HG03575 (cell line): ENCODE results near the gene TRAF2.

Experiments used
- ATAC-seq: cut with Tn5 transposase; IDR thresholded peaks from one replicate; pipeline ENCODE4 v1.9.1; 2021; ENCODE audit not compliant: unreplicated experiment, insufficient number of reproducible peaks, low FRiP score; ENCODE audit errors: extremely low read depth

The TRAF2 gene

GRCh38 chr9:136964833-136965422 lies 78.6 kb downstream of the TRAF2 start:
- no peak for ATAC-seq

- ATAC-seq = no peak
These were observed 79.6 kb downstream of the TRAF2 start for GRCh38 chr9:136965771-136966484.

DNA sequence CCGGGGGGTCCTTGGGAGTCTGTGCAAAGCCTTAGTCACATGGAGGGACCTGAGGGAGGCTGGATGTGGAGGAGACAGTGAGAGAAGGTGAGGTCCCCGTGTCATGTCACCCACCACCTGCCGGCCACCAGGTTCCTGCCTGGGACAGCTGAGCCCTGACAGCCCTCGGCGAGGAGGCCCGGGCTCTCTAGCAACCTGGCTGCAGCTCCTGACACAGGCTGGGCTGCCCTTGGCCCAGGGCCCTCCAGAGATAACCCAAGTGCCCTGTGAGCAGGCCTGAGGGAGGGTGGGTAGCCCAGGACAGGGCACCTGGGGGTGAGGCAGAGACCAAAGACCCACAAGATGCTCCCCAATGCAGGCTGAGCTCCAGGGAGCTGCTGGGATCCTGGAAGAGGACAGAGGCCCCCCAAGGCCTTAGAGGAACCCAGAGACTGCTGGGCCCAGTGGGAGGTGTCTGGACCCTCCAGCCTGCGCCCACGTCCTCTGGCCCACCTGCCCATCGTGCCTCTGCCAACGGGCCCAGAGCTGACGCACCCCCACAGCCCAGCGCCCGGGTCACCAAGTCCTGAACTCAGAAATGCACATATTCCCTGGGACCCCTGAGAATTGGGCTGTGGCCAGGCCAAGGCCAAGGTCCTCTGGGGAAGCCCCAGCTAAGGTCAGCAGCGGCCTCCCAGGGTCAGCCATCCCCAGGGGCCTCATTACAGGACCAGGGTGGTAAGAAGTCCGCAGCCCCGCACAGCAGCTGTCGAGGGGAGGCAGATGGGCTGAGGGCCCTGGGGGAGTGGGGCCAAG lies 82.2 kb downstream of the TRAF2 start:
- ATAC-seq = no peak

DNA sequence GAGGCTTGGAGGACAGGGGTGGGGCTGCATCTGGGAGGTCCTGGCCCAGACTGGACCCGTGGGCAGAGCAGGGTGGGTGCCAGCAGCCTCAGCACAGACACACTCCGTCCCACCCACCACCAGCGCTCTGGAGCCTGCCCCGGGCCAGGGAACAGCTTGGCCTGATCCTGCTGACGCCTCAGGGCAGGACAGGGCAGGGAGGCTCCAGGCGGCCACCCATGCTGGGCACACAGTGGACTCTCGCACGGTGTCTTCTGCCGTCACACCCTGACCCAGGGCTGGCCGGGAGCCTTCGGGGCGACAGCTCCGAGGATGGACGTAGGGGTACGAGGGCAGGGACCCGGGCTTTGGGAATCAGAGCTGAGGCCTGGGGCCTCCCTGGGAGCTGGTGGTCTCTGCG lies 82.8 kb downstream of the TRAF2 start:
- ATAC-seq = no peak

DNA sequence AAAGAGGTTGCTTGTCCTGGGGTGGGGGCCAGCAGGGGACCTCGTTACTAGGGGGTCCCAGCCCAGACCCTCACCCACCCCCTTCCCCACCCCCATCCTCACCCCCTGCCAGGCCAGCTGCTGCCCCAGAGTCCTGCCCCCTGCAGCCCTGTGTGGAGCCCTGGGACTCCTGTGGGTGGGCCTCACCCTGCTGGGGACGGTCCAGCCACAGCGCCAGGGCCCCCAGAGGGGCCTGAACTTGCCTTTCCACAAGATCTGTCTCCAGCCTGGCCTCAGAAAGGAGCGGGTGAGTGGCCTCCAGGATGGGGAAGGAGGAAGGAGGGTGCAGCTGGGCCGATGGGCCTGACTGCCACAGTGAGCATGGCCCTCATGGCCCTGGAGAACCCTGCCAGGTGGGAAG lies 83.5 kb downstream of the TRAF2 start:
- ATAC-seq = no peak

DNA sequence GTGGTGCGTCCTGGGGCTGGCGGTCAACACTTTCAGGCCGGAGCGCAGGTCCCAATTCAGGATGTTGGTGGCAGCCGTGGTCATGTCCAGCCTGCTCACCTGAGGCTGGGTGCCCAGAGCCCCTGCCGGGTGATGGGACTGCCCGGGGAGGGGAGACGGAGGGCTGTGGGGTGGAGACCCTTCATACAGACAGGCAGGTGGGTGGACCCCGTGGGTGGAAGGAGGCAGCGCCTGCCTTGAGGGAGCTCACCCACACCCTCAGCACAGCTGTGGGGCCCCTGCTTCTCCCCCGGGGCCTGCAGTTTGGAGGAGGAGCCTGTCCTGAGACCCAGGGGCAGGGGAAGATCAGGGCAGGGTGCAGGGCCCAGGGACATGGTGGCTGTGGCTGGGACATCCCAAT lies 84.0 kb downstream of the TRAF2 start:
- no peak for ATAC-seq

DNA sequence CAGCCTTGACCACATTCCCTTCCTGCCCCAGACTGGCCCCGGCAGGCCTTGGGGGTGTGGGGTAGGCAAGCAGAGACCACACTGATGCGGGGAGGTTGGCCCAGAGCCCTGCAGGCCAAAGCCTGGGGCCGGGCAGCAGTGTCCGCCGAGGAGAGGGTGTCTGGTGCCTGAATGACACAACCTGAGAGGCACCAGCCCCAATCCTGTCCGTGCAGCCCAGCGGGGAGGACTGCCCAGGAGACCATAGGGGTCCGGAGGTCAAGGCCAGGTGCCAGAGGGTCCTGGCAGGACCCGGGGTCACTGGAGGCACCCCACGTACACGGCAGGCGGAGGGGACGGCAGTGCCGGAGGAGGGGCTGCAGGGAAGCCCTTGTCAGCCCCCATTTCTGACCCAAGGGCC lies 85.4 kb downstream of the TRAF2 start:
- ATAC-seq = no peak

GRCh38 chr9:136972335-136972734 lies 86.0 kb downstream of the TRAF2 start:
- ATAC-seq = no peak

- no peak for ATAC-seq
These were observed 86.4 kb downstream of the TRAF2 start for GRCh38 chr9:136972743-136973142.

- no peak for ATAC-seq
These were observed 87.6 kb downstream of the TRAF2 start for GRCh38 chr9:136973618-136974617.

DNA sequence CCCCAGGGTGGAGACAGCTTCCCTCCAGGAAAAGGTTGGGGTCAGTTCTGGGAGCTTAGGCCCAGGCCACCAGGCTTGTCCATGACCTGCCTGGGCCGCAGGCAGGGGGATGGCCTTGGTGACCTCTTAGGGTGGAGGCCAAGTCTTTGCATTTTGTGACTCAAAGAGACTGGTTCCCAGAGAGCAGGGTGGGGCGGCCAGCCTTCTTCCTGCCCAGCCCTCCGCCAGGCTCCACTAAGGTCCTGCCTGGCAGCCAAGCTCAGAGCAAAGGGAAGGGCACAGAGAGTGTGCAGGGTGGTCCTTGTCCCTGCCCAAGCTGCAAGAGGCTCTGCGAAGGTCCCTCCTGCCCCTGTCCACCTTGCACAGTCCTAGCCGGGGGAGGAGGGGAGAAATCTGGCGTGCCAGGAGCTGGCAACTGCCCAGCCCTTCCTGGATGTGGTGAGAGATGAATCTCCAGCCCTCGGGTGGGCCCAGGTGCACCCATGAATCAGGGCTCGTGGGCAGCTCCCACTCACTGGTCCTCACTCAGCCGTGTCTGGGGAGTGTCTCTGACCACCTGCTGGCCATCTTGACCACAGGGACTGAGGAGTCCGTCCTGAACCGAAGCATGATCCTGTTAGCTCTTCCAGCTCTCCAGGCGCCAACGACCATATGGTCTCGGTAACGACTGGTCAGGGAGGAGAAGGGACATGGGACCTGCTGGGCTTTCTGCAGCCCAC lies 88.7 kb downstream of the TRAF2 start:
- no peak for ATAC-seq

DNA sequence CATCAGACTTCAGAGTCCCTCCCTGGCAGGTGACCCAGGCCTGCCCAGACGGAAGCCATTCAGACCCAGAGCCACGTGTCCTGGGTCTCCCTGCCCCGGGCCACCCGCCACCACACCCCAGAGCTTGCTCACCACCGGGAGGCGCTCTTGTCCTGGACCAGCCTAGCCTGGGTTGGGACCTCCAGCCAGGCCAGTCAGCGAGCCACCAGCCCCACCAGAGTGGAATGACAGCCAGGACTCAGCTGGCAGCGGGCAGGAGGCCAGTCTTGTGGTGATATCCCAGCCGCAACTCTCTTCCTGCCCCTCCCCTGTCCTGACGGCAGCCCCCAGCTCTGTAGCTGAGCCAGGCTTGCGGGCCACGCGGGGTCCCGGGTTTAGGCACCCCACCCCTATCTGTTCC lies 89.3 kb downstream of the TRAF2 start:
- no peak for ATAC-seq
